Ectodermal cell (in vitro differentiated cells): ENCODE results near the gene HSD17B2. TPM values are rescaled to one million over a fixed set of nuclear protein-coding genes. Genes with fewer than 3 reads are reported as not detected.

Experiments used
- H3K27ac ChIP-seq: 2 replicates; pipeline ENCODE4 v1.7.0; 2013; ENCODE audit warnings: mild to moderate bottlenecking, low read depth, low read length; ENCODE audit not compliant: insufficient read depth, poor library complexity, severe bottlenecking
- H3K27me3 ChIP-seq: 2 replicates; pipeline ENCODE4 v1.7.0; 2013; ENCODE audit warnings: mild to moderate bottlenecking, low read length; ENCODE audit not compliant: insufficient read depth, control insufficient read depth, poor library complexity, severe bottlenecking
- H3K36me3 ChIP-seq: one replicate; pipeline ENCODE4 v1.7.0; 2013; ENCODE audit warnings: low read length; ENCODE audit not compliant: control insufficient read depth, insufficient read depth
- H3K4me1 ChIP-seq: one replicate; pipeline ENCODE4 v1.7.0; 2013; ENCODE audit warnings: low read length; ENCODE audit not compliant: control insufficient read depth, insufficient read depth
- H3K4me3 ChIP-seq: 2 replicates; pipeline ENCODE4 v1.7.0; 2013; ENCODE audit warnings: low read depth, low read length, control low read depth; ENCODE audit not compliant: insufficient read depth
- H3K9me3 ChIP-seq: 2 replicates; pipeline ENCODE4 v1.7.0; 2013; ENCODE audit warnings: mild to moderate bottlenecking, low read length, moderate library complexity; ENCODE audit not compliant: control insufficient read depth
- WGBS, 2 experiments: methylation state at CpG; one replicate each; pipeline ENCODE4 v1.1.7; 2013; ENCODE audit warnings: missing lambda C conversion rate in 2 of 2; 5-methylcytosine and 5-hydroxymethylcytosine counted together
- polyA plus RNA-seq, 4 experiments: library from polyadenylated mRNA; stranded (reverse); fragments of 50-300 nt; gene quantifications; one replicate each; pipeline ENCODE4 v1.2.3, GENCODE V29; 2013

Gene HSD17B2, protein sequence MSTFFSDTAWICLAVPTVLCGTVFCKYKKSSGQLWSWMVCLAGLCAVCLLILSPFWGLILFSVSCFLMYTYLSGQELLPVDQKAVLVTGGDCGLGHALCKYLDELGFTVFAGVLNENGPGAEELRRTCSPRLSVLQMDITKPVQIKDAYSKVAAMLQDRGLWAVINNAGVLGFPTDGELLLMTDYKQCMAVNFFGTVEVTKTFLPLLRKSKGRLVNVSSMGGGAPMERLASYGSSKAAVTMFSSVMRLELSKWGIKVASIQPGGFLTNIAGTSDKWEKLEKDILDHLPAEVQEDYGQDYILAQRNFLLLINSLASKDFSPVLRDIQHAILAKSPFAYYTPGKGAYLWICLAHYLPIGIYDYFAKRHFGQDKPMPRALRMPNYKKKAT
- 0.65 TPM for polyA plus RNA-seq (2013, experiment 1 of 4)
- polyA plus RNA-seq (2013, experiment 2 of 4): 0.21 TPM
- not detected for polyA plus RNA-seq (2013, experiment 3 of 4)
- 0.53 TPM for polyA plus RNA-seq (2013, experiment 4 of 4)

DNA sequence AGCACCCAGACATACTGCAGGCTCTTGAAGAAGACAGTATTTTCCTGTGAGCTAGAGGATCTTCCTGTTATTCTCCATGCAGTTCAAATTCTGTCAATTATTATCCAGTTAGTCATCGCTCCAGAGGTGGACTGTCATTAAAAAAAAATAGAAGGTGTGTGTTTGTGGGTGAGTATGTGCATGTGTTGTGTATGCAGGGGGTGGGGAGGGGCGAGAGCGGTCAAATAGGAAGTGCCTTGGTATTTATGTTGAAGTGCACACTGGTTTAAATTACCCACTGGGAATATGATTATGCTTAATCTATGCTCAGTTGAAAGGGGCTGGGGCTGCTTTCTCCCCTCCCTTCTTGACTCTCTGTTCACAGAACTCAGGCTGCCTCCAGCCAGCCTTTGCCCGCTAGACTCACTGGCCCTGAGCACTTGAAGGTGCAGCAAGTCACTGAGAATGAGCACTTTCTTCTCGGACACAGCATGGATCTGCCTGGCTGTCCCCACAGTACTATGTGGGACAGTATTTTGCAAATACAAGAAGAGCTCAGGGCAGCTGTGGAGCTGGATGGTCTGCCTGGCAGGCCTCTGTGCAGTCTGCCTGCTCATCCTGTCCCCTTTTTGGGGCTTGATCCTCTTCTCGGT is at the start of gene HSD17B2:
TSS of gene HSD17B2 (plus strand) at position 273 of the 632 bp plus-strand sequence. CDS start at position 445, 172 bp downstream.
- no peaks in the 10 kb centered on the region for H3K27me3 ChIP-seq
- H3K27ac ChIP-seq: no peak within 1 kb of the TSS
- no peak within 1 kb of the TSS for H3K4me3 ChIP-seq
- WGBS, 2 experiments: 92 to 94% methylated on average over 6 of the region's 6 CpGs
- no peaks in the 10 kb centered on the region for H3K36me3 ChIP-seq
- H3K9me3 ChIP-seq: no peaks in the 10 kb centered on the region
- no peaks in the 10 kb centered on the region for H3K4me1 ChIP-seq

DNA sequence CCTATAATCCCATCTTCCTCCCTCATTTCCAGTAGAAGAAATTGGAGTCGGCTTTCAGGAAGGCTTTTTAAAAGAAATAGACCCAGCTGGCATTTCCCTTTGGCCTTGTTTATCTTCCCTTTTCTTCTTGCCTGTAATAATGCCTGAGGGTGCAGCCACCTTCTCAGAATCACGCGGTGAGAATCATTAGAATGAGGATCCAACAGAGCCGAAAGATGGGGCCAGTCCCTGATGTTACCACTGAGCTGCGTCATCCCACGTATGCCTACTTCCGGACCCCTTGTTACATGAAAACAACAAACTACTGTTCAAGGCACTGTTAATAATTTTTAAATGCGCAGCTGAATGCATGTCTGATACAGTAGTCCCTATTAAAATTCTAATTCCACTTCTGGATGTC is 47.9 kb upstream of the HSD17B2 start:
- H3K9me3 ChIP-seq: no peaks in the 10 kb centered on the region
- no peaks in the 10 kb centered on the region for H3K27me3 ChIP-seq
- H3K27ac ChIP-seq: no peak overlapping the region
- H3K4me1 ChIP-seq: no peaks in the 10 kb centered on the region
- H3K36me3 ChIP-seq: no peaks in the 10 kb centered on the region
- WGBS, 2 experiments: 92 to 94% methylated on average over 8 of the region's 8 CpGs
- H3K4me3 ChIP-seq: no peak overlapping the region

DNA sequence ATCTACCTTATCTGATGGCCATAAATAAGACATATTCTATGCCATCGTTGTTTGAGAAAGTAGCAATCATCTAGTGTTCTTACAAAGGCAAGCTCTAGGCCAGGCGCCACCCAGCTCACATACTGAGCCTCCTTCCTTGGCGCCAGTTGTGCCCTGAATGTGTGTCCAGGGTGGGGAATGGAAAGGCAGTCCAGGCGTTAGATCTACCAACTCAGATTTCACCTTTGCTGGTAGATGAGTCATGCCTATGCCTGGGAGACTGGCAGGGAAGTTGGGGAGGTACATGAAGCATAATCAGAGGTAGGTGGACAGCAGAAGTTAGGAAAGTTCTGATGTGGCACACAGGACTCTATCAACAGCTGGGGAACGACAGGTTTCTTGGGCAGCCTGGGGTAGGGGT is 47.3 kb upstream of the HSD17B2 start:
- WGBS, 2 experiments: 95 to 97% methylated on average over 5 of the region's 5 CpGs
- Histone ChIP-seq H3K9me3 (no peaks in the 10 kb centered on the region), H3K27me3 (no peaks in the 10 kb centered on the region), H3K27ac (no peak overlapping the region), H3K4me1 (no peaks in the 10 kb centered on the region), H3K4me3 (no peak overlapping the region), H3K36me3 (no peaks in the 10 kb centered on the region)

DNA sequence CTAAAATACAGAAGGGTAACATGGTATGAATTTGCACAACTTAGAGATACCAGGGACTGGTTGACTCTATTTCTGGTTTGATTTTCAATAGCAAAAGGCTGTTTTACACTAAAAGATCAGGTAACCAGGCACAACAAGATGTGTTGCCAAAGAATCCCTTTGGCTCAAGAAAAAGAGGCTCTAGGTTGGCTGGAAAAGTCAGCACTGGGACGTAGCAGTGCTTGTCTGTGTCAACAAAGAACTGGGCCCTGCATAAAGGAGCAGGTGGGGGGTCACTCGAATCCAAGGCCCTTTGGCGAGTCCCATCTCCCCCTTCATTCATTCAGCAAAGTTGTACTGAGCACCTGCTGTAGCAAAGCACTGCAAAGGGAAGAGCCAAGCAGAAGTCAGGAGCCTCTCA is 42.2 kb upstream of the HSD17B2 start:
- WGBS, 2 experiments: 42 to 56% methylated on average over 3 of the region's 3 CpGs
- no peaks in the 10 kb centered on the region for H3K27me3 ChIP-seq
- H3K4me3 ChIP-seq: no peak overlapping the region
- H3K9me3 ChIP-seq: no peaks in the 10 kb centered on the region
- H3K27ac ChIP-seq: no peak overlapping the region
- no peaks in the 10 kb centered on the region for H3K36me3 ChIP-seq
- H3K4me1 ChIP-seq: no peaks in the 10 kb centered on the region

DNA sequence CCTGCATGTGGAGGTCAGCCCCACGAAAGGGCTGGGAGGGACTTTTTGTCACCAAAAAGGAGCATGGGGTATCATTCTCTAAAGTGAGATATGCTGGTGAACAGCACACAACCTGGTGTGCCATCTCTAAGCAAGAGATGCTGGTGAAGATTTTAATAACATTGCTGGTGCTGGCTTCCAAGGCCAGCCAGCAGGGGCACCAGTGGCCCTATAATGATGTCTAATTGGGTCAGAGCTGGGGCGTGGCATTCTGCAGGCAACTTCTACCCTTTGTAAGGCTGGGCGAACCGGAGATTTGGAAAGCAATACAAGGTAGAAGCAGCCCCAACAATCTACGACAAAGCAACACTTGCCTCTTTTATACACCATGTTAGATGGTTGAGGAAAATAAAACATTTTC is 40.6 kb upstream of the HSD17B2 start:
- H3K4me3 ChIP-seq: no peak overlapping the region
- H3K36me3 ChIP-seq: no peaks in the 10 kb centered on the region
- H3K4me1 ChIP-seq: no peaks in the 10 kb centered on the region
- H3K27me3 ChIP-seq: no peaks in the 10 kb centered on the region
- H3K27ac ChIP-seq: no peak overlapping the region
- no peaks in the 10 kb centered on the region for H3K9me3 ChIP-seq
- WGBS, 2 experiments: 90 to 92% methylated on average over 4 to 5 of the region's 5 CpGs

DNA sequence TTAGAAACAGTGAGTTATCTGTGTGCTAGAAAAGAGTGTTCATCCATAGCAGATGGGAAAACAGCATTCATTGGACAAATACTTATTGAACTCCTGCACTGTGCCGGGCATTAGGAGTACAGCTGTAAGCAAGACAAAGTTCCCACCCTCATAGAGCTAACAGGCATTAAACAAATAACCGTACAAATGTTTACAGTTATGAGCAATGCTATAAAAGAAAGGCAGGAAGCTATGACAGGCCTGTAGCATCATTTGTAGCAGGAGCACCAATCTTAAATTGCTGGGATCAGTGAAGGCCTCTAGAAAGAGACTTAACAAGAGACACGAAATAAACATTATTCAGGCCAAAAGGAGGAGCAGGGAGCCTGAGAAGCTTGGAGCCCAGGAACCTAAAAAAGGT is 39.4 kb upstream of the HSD17B2 start:
- WGBS, 2 experiments: 94 to 97% methylated on average over 3 of the region's 3 CpGs
- Histone ChIP-seq H3K4me1 (no peaks in the 10 kb centered on the region), H3K27me3 (no peaks in the 10 kb centered on the region), H3K9me3 (no peaks in the 10 kb centered on the region), H3K4me3 (no peak overlapping the region), H3K36me3 (no peaks in the 10 kb centered on the region), H3K27ac (no peak overlapping the region)

DNA sequence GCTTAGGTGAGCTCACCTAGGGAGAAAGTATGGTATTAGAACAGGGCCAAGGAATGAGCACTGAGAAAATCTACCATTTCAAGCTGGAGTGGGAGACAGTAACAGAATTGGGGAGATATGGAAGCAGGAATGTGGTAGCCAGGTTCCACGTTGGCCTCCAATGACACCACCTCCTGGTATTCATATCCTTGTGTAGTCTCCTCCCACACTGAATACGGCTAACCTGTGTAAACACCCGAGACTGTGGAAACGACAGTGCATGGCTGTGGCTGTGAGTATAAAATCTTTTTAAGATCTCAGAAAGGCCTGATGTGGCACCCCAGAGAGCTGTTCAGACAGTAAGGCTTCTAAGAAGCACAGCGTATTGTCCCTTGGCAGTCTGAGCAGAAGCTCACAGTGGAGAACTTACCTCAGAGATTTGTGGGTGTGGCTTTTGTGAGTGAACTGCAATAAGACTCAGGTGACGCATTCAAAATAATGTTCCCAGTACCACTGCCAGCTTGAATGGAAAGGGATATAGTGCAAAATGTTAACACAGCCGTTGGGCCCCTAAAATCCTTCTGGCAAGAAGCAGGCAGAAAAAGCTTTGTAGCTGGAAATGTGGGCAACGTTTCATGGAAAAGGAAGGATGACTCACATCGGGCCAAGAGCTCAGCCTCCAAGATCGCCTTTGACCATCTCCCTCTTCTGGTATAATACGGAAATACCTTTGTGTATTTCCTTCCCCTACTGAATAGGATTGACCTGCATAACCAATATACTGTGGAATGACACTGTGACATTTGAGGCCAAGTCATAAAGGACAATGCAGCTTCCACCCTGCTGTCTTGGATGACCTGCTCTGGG is 38.2 kb upstream of the HSD17B2 start:
- Histone ChIP-seq H3K4me1 (no peaks in the 10 kb centered on the region), H3K4me3 (no peak overlapping the region), H3K9me3 (no peaks in the 10 kb centered on the region), H3K27ac (no peak overlapping the region), H3K36me3 (no peaks in the 10 kb centered on the region), H3K27me3 (no peaks in the 10 kb centered on the region)
- 70 to 71% methylated on average over 11 of the region's 11 CpGs for WGBS, 2 experiments

DNA sequence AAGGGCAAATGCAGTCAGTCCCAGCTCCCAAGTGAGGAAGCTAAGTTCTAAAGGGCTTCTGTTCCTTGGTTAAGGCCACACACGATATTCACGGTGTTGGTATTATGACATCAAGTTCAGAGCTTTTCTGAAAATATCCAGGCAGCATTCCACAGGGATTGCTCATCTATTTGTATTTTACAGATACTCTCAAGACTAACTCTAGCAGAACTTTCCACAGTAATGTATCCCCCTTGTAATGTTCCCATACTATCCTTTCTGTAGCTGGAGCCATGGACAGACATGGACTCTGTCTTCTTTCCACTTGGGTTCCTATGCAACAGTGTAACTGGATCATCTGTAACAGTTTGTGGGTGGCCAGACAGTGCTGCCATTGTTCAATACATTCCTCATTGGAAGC is 37.3 kb upstream of the HSD17B2 start:
- H3K4me3 ChIP-seq: no peak overlapping the region
- H3K36me3 ChIP-seq: no peaks in the 10 kb centered on the region
- H3K27me3 ChIP-seq: no peaks in the 10 kb centered on the region
- 87% methylated on average over 2 of the region's 2 CpGs for WGBS, 2 experiments
- no peak overlapping the region for H3K27ac ChIP-seq
- H3K4me1 ChIP-seq: no peaks in the 10 kb centered on the region
- no peaks in the 10 kb centered on the region for H3K9me3 ChIP-seq

DNA sequence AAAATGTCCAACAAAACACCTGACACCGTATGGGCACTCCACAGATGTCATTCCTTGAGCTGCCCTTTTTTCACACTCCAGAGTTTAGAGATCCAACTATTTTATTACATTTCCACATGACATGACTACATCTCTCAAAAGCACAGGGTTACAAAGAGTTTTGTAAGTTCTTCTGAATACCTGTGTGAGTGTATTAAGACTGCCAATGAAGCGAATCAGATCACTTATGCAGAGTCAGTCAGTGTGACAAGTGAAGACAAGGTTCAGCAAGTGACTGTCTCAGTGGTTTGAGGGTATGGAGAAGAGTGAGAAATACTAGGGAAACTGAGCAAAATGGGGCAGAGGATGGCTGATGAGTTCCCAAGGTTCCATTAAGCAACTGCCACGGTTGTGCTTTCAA is 32.2 kb upstream of the HSD17B2 start:
- whole genome bisulfite sequencing, 2 experiments: 91 to 96% methylated on average over 3 of the region's 3 CpGs
- H3K4me3 ChIP-seq: no peak overlapping the region
- no peaks in the 10 kb centered on the region for H3K36me3 ChIP-seq
- no peaks in the 10 kb centered on the region for H3K27me3 ChIP-seq
- no peaks in the 10 kb centered on the region for H3K4me1 ChIP-seq
- no peak overlapping the region for H3K27ac ChIP-seq
- no peaks in the 10 kb centered on the region for H3K9me3 ChIP-seq

DNA sequence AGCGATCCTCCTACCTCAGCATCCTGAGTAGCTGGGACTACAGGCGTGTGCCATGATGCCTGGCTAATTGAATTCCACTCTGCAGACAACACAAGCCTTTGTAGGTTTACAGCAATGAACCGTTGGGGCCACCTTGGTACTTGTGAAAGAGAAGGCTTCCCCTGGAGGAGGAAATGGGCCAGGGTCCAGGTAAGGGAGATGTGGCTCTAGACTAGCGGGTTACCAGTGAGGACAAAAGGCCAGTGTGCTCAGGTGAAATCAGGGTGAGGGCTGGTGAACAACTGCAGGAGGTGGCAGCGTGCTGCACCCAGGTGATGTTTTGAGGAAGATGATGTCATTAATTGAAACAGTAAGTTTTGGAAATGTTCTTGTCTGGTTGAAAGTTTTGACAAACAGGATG is 30.5 kb upstream of the HSD17B2 start:
- H3K36me3 ChIP-seq: no peaks in the 10 kb centered on the region
- no peaks in the 10 kb centered on the region for H3K27me3 ChIP-seq
- H3K4me1 ChIP-seq: no peaks in the 10 kb centered on the region
- 93 to 94% methylated on average over 5 of the region's 5 CpGs for WGBS, 2 experiments
- peaks cover 4% of the 10 kb centered on the region for H3K9me3 ChIP-seq
- no peak overlapping the region for H3K4me3 ChIP-seq
- H3K27ac ChIP-seq: no peak overlapping the region
